GM10847 (cell line): ENCODE data around the gene MIEF2.

Experiments
- POLR2A ChIP-seq: IDR thresholded peaks from 2 replicates; pipeline ENCODE4 v1.6.1; 2011; ENCODE audit not compliant: insufficient read length; ENCODE audit errors: extremely low read depth

The MIEF2 gene

DNA sequence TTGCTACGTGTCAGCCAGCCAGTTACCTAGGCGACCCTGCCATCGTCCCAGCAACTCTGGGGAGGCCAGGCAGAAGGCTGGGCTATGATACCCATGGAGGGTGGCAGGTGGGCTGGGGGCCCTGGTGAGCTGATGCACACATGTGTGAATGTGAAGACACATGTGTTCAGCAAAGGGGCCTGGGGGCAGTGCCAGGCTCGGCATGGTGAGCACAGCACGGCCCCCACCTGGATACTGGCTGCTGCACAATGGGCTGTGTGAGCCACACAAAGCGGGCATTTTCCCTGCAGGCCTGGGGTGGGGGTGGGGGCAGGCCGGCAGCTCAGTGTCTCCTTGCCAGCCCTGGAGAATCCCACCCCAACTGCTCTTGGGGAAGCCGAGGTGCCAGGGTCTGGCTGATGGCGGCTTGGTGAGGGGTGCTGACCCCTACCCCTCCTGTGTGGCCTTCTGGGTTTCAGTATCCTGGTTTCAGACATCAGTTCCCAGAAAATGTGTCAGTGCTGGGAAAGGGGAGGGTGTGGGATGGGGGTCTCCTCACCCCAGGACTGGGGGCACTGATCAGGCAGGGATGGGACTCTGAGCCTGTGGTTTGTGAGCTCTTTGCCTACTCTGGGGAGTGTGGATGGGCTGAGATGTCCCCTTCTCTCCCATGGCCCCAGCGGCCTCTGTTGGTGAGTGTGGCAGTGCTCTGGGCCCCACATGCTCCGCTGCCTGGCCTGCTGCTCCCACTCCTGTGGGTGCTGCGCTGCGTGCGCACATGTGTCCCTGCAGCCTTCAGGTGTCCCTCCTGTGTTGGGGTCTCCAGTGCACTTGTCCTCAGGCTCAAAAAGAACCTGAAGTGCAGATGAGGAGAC lies 29.9 kb upstream of the MIEF2 start:
- no peak for TF ChIP-seq POLR2A

DNA sequence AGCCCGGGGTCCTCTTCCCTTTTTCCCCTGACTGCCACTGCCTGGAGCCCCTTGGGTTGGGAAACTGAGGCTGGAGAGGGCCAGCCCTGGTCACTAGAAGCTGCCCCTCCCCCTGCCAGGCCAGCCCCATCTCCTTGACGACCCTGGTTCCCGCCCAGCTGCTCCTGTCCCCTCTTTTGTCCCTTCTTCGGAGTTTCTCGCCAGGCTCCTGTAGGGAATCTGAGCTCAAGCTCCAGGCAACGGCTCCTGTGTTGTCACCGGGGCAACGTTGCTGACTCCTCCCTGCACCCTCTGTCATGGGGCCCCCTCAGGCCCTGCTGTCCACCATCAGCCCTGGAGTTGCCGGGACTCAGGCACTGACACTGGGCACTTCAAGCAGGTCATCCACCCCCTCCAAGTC lies 29.3 kb upstream of the MIEF2 start:
- no peak for TF ChIP-seq POLR2A

DNA sequence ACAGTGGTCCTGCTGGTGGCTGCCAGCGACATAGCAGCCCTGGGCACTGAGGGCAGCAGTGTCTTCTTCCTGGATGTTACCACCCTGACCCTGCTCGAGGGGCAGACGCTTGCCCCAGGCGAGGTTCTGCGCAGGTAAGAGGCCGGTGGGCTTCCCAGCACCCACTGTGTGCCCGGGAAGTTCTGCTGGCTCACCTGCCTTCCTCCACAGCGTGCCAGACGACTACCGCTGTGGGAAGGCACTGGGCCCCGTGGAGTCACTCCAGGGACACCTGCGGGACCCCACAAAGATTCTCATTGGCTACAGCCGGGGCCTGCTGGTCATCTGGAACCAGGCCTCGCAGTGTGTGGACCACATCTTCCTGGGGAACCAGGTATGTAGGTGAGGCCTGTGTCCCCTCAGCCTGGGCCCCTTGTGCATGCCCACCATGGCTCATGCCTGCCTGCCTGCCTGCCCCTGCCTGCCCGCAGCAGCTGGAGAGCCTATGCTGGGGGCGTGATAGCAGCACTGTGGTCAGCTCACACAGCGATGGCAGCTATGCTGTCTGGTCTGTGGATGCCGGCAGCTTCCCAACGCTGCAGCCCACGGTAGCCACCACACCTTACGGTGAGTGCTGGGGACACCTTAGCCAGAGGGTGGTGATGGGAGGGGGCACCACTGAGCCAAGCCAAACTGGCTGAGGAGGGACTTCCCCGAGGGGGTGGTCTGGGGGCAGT lies 26.5 kb upstream of the MIEF2 start:
- TF ChIP-seq POLR2A, result no peak

DNA sequence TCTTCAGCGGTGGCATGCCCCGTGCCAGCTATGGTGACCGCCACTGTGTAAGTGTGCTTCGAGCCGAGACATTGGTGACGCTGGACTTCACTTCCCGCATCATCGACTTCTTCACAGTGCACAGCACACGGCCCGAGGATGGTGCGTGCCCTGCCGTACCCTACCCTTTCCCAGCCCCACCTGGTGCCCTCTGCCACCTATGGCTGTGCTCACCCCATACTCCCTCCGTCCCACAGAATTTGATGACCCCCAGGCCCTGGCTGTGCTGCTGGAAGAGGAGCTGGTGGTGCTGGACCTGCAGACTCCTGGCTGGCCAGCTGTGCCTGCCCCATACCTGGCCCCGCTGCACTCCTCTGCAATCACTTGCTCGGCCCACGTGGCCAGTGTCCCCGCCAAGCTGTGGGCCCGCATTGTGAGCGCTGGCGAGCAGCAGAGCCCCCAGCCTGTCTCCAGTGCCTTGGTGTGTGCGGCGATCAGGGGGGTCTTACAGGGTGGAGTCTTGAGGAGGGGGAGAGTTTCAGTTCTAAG lies 25.5 kb upstream of the MIEF2 start:
- TF ChIP-seq POLR2A, result no peak

DNA sequence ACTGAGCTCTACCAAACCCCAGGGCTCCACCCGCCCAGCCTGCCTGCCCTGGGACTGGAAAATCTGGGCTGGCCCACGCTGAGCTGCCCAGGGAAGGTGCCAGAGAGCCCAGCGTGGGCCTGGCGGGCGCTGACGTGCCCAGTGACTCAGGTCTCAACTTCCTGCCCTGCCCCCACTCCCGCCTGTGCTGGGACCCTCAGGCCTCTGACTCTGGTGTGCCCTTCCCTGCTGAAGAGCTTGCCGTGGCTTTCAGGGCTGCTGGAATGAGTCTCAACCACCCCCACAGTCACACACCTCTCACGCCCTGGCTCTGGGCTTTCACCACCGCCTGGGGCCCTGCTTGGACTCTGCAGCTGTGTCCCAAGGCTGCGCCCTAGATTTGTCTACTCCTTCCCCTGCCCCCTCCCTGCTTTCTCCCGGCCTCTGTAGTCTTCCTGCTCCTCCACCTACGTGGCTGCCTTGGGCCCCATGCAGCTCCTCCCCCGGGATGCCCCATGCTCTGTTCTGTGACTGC lies 24.7 kb upstream of the MIEF2 start:
- no peak for TF ChIP-seq POLR2A

DNA sequence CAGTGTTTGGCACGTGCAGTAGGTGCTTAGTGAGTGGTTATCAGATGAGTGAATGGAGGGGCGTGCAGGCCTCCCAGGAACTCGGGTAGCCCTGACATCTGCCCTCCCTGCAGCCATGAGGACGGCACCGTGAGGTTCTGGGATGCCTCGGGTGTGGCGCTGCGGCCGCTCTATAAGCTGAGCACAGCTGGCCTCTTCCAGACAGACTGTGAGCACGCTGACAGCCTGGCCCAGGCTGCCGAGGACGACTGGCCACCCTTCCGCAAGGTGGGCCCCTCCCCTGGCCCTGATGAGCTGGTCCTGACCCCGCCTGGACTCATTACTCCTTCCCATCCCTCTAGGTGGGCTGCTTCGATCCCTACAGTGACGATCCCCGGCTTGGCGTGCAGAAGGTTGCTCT lies 24.0 kb upstream of the MIEF2 start:
- TF ChIP-seq POLR2A, result no peak

DNA sequence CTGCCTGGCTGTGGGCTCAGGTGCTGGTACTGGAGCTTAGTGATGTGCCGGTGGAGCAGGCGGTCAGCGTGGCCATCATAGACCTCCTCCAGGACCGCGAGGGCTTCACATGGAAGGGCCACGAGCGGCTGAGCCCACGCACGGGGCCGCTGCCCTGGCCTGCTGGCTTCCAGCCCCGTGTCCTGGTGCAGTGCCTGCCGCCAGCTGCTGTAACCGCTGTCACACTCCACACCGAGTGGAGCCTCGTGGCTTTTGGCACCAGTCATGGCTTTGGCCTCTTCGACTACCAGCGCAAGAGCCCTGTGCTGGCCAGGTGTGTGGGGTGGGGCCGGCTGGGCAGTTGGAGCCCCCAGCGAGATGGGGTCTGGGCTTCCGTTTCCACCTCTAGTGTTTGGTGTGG lies 23.0 kb upstream of the MIEF2 start:
- no peak for TF ChIP-seq POLR2A

DNA sequence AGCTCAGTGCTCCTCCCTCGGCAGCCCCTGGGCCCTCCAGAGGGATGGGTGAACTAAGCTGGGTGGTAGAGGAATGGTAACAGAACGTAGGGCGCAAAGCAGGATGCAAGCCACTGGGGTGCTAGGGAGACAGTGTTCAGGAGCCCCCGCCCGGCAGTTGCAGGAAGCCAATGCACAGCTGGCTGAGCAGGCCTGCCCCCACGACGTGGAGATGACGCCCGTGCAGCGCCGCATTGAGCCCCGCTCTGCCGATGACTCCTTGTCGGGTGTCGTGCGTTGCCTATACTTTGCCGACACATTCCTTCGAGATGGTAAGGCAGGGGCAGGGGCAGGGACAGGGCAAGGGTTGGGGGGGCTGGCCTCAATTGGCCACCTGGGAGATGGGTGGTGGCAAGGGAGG lies 22.2 kb upstream of the MIEF2 start:
- no peak for TF ChIP-seq POLR2A

DNA sequence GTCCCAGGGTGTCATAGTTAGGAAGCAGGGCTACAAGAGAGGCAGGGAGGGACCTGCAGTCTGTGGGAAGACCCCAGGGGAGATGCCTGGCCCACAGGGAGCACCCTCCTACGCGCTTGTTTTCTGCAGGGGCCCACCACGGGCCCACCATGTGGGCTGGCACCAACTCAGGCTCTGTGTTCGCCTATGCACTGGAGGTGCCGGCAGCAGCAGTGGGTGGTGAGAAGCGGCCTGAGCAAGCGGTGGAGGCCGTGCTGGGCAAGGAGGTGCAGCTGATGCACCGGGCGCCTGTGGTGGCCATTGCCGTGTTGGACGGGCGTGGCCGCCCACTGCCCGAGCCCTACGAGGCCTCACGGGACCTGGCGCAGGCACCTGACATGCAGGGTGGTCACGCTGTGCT lies 20.0 kb upstream of the MIEF2 start:
- no peak for TF ChIP-seq POLR2A

DNA sequence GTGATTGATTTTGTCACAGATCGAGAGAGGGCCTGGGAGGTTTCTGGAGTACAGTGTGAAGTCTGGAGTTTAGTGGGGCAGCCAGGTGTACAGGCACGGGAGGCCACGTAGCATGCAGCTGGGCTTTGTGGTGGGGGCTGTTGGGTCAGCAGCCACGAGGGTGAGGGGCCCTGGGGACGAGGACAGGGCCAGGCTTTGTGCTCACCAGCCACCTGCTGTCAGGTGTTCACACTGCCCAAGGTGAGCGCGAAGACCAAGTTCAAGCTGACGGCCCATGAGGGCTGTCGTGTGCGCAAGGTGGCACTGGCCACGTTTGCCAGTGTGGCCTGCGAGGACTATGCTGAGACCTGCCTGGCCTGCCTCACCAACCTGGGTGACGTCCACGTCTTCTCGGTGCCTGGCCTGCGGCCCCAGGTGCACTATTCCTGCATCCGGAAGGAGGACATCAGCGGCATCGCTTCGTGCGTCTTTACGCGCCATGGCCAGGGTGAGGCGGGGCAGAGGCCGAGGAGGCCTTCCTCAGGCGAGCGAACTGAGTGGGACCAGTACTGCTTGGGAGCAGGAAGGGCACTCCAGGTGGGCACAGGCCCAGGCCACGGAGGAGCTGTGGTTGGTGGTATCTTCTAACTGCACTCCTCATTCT lies 19.1 kb upstream of the MIEF2 start:
- no peak for TF ChIP-seq POLR2A

DNA sequence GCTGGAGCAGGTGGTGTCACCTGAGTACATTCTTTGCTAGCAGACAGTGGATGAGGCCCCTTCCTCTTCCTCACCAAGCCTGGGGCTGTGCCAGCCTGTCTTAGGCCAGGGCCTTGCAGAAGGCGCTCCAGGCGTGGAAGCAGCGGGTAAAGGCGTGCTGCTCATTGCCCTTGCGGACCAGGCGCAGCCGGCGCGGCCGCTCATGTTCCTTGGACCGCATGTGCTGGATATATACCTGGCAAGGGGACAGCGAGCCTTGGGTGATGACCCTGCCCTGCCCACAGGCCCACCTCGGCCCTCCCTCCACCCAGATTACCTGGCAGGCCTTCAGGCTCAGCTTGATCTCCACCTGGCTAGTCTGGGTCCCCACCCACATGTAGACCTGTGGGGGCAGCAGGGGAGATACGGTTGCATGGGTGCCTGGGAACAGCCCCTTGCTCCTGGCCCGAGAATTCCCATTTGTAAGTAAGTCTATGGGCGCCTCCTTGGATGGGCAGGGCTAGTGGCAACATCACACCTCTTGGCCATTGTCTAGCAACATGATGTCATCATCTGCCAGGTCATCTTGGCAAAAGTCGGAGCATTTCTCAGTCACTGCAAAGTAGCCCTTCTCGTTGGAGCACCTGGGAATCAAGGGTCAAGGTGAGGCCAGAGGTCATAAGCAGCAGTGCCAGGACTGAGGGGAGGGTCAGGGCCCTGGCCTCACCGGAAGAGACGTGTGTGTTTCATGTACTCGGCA lies 15.3 kb upstream of the MIEF2 start:
- TF ChIP-seq POLR2A, result no peak

DNA sequence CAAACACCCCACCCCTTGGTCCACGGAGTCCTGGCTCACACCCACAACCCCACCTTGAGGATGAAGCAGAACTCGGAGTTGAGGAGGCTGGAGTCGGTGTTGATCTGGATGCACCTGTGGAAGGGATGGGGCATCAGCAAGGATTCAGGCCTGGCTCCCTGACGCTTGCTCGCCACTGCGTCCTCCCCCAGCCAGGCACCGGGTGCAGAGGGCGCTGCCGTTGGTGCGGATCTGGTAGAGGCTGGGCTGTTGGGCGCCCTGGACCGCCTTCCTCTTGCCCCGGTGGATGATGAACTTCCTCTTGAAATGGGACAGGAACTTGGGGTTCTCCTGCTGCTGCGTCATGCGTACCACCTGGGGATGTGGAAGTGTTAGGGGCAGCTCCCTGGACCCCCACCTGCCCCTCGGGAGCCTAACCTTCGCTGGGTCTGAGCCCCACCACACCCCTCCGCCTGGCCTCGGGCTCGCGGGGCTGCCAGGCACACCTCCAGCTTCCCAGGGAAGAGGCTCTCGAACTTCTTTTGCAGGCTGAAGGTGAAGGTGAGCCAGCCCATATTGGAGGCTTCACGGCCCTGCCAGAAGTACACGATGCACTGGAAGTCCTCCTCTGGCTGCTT lies 14.2 kb upstream of the MIEF2 start:
- TF ChIP-seq POLR2A, result no peak

DNA sequence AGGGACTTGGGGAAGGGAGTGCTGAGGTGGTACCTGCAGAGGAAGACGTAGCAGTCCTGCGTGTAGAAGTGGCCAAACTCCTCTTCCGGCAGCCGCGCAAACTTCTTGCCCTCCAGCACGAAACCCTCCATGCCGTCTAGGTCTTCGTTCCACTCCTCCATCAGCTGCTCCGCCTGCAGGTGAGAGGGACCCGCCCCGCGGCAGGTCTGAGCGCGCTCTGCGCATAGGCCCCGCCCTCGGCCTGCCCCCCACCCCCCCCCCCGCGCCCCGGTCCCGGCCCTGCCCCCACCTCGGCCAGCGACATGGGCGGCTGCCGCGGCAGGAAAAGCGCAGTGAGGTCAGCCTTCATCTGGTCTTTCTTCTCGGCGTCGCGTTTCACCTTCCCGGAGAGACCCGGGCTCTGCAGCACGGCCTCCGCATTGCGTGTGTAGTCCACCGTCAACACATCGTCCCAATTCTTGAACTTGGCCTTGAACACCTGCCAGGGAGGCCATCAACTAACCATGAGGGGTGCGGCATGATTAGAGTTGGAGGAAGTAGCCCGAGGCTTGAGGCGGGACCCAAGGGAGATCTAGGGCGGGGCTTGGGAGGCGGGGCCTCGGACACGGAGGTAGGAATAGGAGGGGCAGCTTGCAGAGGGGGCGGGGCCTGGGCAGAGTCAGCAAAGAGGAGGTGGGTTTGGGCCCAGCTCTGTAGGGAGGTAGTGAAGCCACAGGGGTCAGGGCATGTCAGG lies 13.4 kb upstream of the MIEF2 start:
- no peak for TF ChIP-seq POLR2A

DNA sequence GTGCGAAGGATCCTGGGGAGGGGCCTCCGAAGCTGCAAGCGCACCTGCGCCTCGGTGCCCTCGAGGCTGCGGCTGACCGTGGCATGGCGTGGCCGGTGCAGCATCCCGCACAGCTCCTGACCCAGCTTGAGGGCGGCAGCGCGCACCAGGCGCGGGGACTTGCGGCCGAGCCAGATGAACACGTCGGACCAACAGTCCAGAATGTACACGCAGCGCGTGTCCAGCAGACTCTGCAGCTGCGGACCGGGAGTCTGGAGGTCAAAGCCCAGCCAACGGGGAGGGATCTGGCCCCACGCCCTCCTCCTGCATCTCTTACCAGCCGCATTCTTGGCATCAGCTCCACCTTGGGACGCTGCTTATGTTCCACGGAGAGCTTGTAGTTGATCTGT lies 12.9 kb upstream of the MIEF2 start:
- TF ChIP-seq POLR2A, result no peak
